A673 (cell line): ENCODE data around the gene EVI2A. TPM values are rescaled to one million over a fixed set of nuclear protein-coding genes. Genes with fewer than 3 reads are reported as not detected.

ENCODE experiments used
- BruUV-seq: library from RNA; stranded (reverse); fragments of 400-500 nt; replicated peaks from 2 replicates; lab custom pipeline; 2021; lab: Mats Ljungman, UMichigan
- CTCF ChIA-PET: fragments of 300-600 bp; sonication (Branson Sonifier 250); formaldehyde crosslinking; loops from one replicate; lab custom pipeline; 2022; ENCODE audit warnings: antibody characterized with exemption; lab: Charles Lee
- POLR2A ChIA-PET: fragments of 300-600 bp; sonication (Branson Sonifier 250); formaldehyde crosslinking; loops from one replicate; lab custom pipeline; 2022; ENCODE audit warnings: antibody characterized with exemption; ENCODE audit not compliant: low non-redundant PET; lab: Charles Lee
- DNase-seq: peaks from one replicate; pipeline ENCODE4 v3.0.0-alpha.2; 2015; ENCODE audit warnings: low spot score
- H3K27ac ChIP-seq: fragments of 200-600 bp; sonication (generic); 2 replicates; pipeline ENCODE4 v1.5.1; 2016; ENCODE audit warnings: mixed run types, low read depth, mild to moderate bottlenecking, mixed read lengths, antibody characterized with exemption, low read length; ENCODE audit not compliant: poor library complexity, severe bottlenecking
- H3K27me3 ChIP-seq: fragments of 200-600 bp; sonication (generic); replicated peaks from 2 replicates; pipeline ENCODE4 v1.6.1; 2017; ENCODE audit warnings: mixed run types, low read depth, mild to moderate bottlenecking, mixed read lengths, antibody characterized with exemption, low read length; ENCODE audit not compliant: insufficient read depth, poor library complexity
- H3K36me3 ChIP-seq: fragments of 200-600 bp; sonication (generic); 2 replicates; pipeline ENCODE4 v1.6.1; 2016; ENCODE audit warnings: mixed run types, mild to moderate bottlenecking, mixed read lengths, antibody characterized with exemption, low read length; ENCODE audit not compliant: insufficient read depth, poor library complexity, severe bottlenecking
- H3K4me1 ChIP-seq: fragments of 200-600 bp; sonication (generic); 2 replicates; pipeline ENCODE4 v1.6.1; 2017; ENCODE audit warnings: mixed run types, mild to moderate bottlenecking, mixed read lengths, antibody characterized with exemption, low read length; ENCODE audit not compliant: insufficient read depth, poor library complexity, severe bottlenecking
- H3K4me3 ChIP-seq: fragments of 200-600 bp; sonication (generic); 2 replicates; pipeline ENCODE4 v1.5.1; 2016; ENCODE audit warnings: low read depth, mixed run types, mild to moderate bottlenecking, mixed read lengths, low read length; ENCODE audit not compliant: poor library complexity, severe bottlenecking
- H3K9me3 ChIP-seq: fragments of 200-600 bp; sonication (generic); 2 replicates; pipeline ENCODE4 v1.6.1; 2016; ENCODE audit warnings: mixed run types, low read depth, mild to moderate bottlenecking, mixed read lengths, antibody characterized with exemption, low read length; ENCODE audit not compliant: poor library complexity, severe bottlenecking
- CTCF ChIP-seq: fragments of 300-800, 200-600 bp; sonication (generic); conservative IDR thresholded peaks from 2 replicates; pipeline ENCODE4 v1.5.1; 2017; ENCODE audit warnings: low read depth, mild to moderate bottlenecking, antibody characterized with exemption, low read length, moderate library complexity, mixed read lengths
- EZH2 ChIP-seq: fragments of 200-600 bp; sonication (generic); IDR thresholded peaks from 2 replicates; pipeline ENCODE4 v1.6.1; 2017; ENCODE audit warnings: borderline replicate concordance, low read depth, mild to moderate bottlenecking, mixed read lengths, antibody characterized with exemption, low read length; ENCODE audit not compliant: poor library complexity, severe bottlenecking
- intact Hi-C: fragments of 100-400 bp; cut with micrococcal nuclease; formaldehyde crosslinking; loops from one replicate; pipeline ENCODE4 v1.10.0; 2022; ENCODE audit not compliant: unreplicated experiment
- total RNA-seq: library from RNA; stranded (reverse); gene quantifications from 2 replicates; pipeline ENCODE4 v1.2.3, GENCODE V29; 2021

The EVI2A gene
- total RNA-seq, 1 experiment from 2014 or later, result not detected

- H3K4me1 ChIP-seq, result no peaks in the 10 kb centered on the region
- TF ChIP-seq CTCF, result no peak
- no peak for TF ChIP-seq EZH2
- H3K9me3 ChIP-seq, result no peaks in the 10 kb centered on the region
- no TSS peak for BruUV-seq
- H3K36me3 ChIP-seq, result peaks cover 8% of the 10 kb centered on the region
- intact Hi-C loops, result no loop called here
- no peak overlapping the region for H3K4me3 ChIP-seq
- no peak overlapping the region for H3K27ac ChIP-seq
- no peak for DNase-seq
- CTCF ChIA-PET, result no interaction called here
- POLR2A ChIA-PET, result no interaction called here
- H3K27me3 ChIP-seq, result no peaks in the 10 kb centered on the region
Observed at GRCh38 chr17:31364012-31364411, 42.6 kb upstream of the EVI2A start.

GRCh38 chr17:31357839-31358394 lies 36.5 kb upstream of the EVI2A start:
- H3K27me3 ChIP-seq, result no peaks in the 10 kb centered on the region

GRCh38 chr17:31357091-31357490 lies 35.7 kb upstream of the EVI2A start:
- Histone ChIP-seq H3K27me3 (no peaks in the 10 kb centered on the region), H3K4me3 (no peak overlapping the region), H3K9me3 (no peaks in the 10 kb centered on the region), H3K4me1 (no peaks in the 10 kb centered on the region), H3K27ac (no peak overlapping the region), H3K36me3 (peaks cover 8% of the 10 kb centered on the region)
- no peak for DNase-seq
- intact Hi-C loops, result no loop called here
- ChIA-PET CTCF (no interaction called here), POLR2A (no interaction called here)
- BruUV-seq, result no TSS peak
- TF ChIP-seq EZH2 (no peak), CTCF (no peak)

More at GRCh38 chr17:31357839-31358394, 36.5 kb upstream of the EVI2A start:
- Histone ChIP-seq H3K4me1 (no peaks in the 10 kb centered on the region), H3K27ac (no peak overlapping the region), H3K36me3 (peaks cover 8% of the 10 kb centered on the region), H3K4me3 (no peak overlapping the region), H3K9me3 (no peaks in the 10 kb centered on the region)
- BruUV-seq, result no TSS peak
- no peak for DNase-seq
- POLR2A ChIA-PET, result no interaction called here
- no peak for TF ChIP-seq CTCF
- no peak for TF ChIP-seq EZH2
- CTCF ChIA-PET, result no interaction called here
- intact Hi-C loops, result no loop called here
